GM19035 (cell line): ENCODE data around the gene ATP2B2.

Source experiments
- ATAC-seq: cut with Tn5 transposase; IDR thresholded peaks from one replicate; pipeline ENCODE4 v1.9.1; 2021; ENCODE audit not compliant: unreplicated experiment

The ATP2B2 gene

DNA sequence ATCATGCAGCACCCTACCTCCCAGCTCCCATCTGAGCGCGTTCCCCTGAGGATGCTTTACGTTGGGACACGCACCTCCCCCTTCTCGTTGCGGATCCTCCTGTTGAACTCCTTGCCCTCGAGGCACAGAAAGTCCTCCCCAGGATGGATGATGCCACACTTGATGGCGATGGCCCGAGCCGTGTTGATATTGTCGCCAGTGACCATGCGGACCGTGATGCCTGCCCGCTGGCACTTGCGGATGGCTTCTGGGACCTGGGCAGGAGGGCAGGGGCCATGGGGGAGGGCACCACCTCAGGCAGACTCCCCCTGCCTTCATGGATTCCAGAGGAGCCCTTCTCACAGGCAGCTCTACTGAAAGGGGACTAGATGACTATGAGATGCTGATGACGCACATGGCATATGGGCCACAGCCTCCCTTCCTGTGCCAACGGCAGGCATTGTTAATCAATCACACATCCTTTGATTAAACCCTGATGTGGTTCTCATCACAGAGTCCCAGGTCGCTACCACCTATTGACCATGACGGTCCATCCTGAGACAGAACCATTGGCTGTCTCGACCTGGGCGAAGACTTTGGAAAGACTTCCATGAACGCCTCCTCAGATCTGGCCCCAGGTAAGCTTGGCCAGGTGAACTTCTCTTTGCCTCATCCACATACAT, 154.9 kb downstream of the ATP2B2 start:
- ATAC-seq: no peak

DNA sequence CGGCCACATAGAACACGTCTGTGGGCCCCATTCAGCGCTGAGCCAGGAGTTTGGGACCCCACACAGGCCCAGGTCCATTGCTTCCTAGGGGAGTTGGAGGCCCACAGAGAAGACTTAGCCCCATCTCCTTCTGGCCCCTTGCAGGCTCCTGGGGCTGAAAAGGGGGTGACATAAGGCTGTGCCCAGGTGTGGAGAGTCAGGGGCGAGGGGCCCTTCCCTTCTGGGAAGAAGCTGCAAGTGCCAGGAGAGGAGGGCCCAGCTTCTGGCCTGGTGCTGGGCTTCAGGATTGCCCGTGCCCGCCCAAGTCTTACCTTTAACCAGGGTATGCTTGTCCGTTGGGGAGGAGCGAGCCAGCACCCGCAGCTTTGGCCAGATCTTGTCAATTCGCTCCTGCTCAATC, 155.6 kb downstream of the ATP2B2 start:
- no peak for ATAC-seq

DNA sequence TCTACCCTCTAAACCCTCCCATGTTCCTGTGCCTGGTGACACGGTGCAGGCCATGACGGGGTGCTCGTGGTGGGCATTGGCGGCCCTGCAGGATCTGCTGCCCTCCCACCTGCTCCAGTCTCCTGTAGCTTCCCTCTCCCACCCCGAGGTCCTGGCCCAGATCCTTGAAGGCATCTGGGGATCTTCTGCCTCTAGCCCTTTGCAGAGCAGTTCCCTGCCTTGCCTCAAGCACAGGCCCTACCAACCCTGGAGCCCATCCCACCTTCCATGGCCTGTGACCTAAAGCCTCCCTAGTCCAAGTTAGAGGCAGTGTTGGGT, 157.0 kb downstream of the ATP2B2 start:
- no peak for ATAC-seq

DNA sequence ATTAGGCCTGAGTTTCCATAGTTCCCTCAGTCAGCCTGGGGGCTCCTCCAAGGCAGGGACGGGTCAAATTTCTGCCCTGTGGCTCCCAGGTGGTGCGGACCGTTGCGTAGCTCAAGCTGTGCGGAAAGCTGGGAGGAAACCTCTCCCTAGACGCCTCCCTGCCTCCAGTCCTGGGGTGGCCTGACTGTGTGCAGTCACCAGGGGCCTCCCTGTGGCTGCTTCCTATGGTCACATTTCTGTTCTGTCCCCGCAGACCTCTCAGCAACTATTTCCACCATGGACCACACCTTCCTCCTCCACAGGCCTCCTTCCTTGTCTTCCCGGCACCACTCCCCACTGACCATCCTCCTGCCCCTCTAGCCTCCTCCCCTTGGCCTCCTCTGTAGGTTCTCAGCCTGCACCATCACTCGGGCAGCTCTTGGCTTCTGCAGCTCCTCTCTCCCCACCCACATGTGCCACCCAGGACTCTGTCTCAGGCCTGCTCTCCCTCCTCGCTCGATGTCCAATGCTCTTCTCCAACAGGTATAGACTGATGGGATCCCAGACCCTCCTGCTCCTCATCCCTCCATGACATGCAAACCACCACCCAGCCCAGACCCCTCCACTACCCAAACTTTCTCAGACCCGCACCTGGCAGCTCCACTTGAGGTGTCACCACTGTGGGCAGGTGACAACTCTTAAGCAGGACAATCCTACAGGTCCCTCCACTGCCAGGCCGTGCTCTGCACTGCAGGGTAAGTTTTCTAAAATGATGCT, 157.6 kb downstream of the ATP2B2 start:
- ATAC-seq: no peak

DNA sequence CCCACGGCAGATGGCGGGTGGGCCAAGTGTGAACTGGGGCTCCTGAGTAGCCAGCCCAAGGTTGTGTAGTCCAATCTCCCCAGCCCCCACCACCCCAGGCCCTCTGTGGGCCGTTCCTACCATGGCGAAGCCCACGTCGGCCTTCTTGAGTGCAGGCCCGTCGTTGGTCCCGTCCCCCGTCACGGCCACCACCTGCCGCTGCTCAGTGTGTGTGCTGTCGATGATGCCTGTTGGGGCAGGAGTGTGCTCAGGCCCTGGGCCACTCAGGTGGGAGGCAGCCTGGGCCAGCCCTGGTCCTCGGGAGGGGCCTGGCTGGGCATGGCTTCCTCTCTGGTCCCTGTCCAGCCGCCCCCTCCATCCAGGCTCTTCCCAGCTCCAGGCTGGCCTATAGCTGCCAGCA, 159.5 kb downstream of the ATP2B2 start:
- ATAC-seq: no peak

DNA sequence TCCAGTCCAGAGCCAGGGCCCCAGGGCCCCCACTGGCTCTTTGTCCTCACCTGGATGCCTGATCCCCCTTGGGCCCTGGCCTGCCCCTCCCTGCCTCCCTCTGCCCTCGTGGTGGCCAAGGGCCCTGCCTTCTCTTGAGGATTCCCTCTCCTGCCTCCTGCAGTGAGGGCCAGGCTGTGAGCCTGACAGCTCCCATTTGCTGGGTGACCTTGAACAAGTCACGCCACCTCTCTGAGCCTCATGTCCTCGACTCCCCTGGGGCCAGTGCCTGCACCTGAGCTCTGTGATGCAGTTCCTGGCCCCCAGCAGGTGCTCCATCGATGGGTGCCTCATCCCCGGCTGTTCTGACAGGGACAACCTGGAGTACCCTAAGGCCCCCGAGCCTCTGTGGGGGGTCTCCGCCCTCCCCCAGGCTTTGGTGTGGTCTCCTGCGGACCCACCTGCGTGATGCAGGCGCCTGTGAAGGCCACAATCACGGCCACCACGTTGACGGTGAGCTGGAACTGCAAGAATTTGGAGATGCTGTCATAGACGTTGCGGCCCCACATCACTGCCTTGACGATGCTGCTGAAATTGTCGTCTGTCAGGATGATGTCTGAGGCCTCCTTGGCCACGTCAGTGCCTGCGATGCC, 160.3 kb downstream of the ATP2B2 start:
- ATAC-seq: no peak

DNA sequence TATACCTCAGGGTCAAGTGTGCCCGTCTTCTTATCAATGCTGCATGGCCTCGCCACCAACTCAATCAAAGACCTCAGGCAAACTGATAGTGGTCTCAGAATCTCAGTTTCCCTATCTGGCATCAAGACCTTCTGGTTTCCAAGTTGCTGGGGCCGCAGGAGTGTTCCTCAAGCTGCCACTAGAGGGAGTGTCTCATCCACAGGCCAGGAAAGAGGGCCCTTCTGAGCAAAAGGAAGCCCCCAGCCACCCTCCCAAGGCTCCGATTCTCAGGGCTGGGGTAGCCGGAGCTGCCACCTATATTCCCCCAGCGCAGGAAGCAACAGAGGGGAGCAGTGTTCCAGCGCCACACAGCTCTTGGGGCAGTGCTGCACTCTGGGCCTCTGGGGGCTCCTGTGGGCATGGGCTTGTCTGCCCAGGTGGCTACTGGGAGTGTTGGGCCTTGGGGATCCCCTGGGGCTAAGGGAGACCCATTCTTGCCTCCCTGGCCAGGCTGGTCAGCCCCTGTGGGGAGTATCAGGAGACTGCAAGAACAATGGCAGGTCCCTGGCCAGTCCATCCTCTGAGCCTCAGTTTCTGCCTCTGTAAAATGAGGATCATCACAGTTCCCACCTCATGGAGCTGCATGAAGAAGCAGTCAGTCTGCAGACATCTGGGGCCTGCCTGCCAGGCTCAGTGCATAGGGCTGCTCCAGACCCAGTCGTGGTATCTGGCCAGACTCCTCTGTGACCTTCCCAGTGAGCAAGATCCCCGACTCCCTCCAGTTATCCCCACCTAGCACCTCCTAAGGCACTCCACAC, 161.0 kb downstream of the ATP2B2 start:
- ATAC-seq: no peak

DNA sequence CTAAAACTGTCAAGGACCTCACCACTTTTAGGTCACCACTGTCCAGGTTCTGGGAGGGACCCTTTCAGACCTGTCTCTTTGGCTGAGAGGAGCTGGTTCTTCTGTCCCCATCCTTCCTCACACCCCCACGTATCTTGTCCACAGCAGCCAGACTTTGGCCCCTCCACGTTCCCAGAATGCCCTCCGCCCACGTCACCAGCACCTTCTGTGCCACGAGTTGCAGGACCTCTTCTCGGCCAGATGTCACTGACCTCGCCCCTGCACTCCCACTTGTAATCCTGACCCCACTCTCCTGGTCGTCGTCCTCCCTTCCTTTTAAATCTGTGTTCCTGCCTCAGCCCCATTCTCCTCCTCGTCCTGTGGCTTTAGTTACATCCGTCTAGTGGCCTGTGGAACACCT, 161.9 kb downstream of the ATP2B2 start:
- no peak for ATAC-seq

DNA sequence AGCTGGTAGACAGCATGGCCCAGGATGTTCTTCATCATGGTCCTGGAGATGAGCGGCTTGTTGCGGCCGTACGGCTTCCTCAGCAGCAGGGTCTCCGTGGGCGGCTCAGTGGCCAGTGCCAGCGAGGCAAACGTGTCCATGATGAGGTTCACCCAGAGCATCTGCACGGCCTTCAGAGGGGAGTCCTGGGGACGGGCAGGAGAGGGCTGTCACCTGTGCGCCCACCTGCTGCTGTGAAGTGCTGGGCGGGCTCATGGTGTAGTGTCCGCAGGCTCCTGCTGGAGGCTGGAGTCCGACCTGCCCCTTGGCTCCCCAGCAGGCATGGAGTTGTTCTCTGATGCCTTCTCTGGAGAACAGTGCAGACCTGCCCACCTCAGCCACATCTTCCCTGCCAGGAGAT, 162.6 kb downstream of the ATP2B2 start:
- ATAC-seq: no peak

DNA sequence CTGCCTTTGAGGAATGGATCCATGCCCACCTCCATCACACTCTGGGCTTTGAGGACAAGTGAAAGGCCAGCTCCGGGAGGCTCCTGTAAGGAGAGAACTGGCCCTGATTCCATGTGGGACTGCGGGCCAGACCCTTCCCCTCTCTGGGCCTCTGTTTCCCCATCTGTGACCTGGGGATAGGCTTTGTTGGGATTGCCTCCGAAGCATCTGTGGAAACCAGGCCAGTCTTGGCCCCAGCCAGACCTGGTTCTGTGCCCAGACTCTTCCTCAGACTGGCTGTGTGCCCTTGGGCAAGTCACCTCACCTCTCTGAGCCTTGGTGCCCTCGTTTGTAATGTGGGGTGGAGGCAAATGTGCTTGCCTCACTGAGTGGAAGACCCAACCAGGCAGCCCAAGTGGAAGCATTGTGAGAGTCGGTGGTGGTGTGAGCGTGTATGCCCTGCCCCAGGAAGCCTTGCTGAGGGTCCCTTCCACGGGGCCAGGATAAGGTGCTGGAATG, 163.4 kb downstream of the ATP2B2 start:
- no peak for ATAC-seq

DNA sequence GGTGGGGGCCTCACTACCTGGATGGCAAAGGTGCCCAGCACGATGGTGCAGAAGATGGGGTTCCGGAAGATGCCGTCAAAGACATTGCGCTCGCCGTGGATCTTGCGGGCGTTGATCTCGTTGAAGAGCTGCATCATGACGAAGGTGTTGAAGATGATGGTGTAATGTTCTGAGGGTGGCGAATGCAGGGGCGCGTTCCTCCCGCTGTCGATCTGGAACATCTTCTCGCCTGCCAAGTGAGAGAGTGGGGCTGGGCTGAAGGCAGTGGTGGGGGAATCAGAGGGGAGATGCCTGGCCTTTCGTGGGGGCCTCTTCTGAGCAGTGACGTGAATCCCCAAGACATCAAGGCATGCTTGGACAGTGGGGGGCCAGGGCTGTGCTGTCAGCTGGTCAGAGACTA, 164.9 kb downstream of the ATP2B2 start:
- ATAC-seq: no peak

DNA sequence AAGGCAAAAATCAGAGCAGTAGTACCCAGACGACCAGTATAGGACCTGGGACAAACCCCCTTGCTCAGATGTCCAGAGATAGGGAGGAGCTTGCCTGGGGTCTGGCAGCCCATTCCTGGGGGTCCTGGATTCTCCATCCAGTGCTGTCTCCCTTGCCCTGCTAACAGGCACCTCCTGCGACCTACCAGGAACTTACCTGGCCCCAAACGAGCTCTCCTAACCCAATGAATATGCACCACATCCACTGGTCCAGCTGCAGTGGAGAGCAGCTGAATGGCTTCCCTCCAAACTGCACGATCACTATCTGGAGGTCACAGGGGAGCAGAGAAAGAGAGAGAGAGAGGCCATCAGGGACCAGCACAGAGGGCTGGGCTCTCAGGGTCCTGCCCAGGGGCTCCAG, 165.3 kb downstream of the ATP2B2 start:
- no peak for ATAC-seq

DNA sequence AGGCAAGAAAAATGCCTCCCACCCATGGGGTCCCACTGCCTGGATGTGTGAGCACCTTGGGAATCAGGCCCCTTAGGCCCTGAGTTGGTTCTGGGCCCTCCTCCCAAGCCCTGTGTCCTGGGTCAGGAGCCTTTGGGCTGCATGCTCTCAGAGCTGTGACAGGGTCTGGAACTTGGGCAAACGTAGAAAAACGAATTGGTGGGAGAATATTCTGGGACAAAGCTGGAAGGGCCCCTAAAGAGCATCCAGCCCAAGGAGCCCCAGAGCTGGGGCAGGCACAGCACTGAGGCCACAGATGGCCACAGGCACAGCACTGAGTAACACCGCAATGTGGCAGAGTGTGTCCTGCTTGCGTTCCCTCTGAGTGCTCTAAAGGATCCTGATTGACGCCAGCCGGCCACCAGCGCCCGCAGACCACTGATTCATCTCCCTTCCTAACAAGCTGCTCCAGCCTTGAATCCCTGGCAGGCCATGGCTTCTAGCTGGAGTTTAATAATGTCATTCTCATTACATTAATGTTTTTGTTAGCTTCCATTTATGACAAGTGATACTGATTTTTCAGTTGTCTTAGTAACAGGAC, 165.9 kb downstream of the ATP2B2 start:
- no peak for ATAC-seq

DNA sequence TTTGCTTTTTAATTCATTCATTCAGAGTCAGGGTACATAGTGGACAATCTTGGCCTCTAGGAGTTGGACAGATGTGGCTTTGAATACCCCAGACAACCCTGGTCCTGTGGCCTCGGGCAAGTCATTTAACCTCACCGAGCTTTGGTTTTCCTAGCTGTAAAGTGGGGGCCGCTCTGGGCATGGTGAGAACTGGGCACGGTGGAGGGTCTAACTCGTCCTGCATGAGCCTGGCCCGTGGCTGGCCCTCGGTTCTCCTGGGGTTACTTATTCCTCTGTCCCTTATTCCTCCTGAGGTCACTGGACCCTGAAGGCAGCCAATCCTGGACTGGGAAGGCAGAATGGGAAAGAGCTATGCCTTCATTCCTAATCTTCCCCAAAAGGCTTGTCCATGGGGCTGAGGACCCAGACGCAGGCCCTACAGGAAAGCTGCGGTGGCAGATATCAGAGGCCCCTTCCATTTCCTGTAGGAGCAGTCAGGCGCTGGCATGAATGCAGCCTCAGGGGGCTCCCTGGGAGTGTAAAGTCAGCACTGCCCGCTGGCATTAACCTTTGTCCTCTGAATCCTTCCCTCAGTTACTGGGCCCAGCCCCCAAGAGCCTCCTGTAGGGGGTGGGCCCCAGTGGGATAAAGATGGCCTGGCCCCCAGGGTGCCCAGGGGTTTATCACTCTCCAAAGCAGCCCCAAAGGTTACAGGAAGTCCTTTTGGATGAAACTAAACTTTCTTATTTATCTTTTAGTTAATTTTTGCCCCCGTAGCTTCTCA, 166.6 kb downstream of the ATP2B2 start:
- no peak for ATAC-seq

DNA sequence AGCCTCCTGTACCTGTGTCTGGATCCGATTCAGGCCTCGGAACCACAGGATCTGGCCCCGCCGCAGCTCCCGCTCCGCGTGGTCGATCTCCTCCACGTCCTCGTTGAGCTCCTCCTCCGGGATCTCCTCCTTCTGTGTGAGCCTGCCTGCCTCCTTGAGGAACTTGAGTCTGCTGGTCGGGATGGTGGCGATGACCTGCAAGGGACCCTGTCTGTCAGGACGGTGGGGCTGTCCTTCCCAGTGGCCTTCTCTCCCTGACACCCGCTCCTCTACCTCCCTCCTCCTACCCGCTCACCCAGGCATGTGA, 167.3 kb downstream of the ATP2B2 start:
- ATAC-seq: no peak

DNA sequence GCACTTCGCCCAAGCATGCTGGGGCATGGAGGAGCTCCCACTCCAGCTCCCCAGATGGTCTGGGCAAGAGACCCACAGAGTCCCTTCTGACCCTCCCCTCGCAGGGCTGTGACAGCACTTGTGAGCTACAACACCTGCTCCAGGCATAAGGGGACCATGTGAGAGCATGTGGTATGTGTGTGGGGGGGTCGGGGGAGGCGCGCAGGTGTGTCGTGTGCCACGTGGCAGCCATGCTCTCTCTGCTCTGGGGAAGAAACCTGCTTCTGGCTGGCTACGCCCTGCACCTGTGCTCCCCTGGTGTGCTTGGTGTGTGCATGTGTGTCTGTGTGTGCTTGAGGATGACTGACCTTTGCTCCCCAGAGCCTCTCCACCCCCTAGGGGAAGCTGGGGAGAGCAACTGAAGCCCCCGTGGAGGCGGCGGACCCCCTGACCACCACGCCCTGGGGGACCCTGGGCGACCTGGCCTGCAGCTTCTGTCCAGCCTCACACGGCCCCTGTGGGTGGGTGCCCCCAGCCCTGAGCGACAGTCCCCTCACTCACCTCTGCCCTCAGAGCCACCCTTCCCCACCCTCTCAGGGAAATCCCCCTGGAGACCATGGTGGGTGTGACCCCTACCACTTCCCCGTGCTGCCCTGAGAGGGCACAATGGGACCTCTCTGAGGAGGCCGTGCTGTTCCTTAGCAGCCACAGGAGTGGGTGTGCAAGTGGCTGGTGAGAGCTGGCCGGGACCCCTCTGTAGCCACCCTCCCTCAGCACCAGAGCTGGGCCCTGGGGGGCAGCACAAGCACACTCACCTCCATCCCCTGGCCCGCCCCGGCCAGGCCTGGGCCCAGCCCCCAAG, 167.8 kb downstream of the ATP2B2 start:
- no peak for ATAC-seq

DNA sequence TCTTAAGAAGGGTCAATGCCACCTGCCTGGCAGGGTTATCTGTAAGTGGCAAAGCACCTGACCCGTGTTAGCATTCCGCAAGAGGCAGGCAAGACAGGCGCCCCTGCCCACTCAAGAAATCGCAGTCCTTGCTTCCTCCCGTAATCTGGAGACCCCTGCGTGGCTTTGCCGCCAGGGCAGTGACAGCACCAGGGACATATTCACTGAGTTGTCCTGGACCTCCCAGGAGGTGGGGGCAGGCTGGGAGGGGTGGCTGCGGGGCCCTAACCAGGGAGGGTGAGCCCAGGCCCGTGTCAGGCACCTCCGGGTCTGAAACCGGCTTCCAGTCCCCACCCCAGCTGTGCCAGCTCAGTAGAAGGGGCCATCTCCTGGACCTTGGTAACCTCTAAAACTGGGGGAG, 168.6 kb downstream of the ATP2B2 start:
- ATAC-seq: no peak

DNA sequence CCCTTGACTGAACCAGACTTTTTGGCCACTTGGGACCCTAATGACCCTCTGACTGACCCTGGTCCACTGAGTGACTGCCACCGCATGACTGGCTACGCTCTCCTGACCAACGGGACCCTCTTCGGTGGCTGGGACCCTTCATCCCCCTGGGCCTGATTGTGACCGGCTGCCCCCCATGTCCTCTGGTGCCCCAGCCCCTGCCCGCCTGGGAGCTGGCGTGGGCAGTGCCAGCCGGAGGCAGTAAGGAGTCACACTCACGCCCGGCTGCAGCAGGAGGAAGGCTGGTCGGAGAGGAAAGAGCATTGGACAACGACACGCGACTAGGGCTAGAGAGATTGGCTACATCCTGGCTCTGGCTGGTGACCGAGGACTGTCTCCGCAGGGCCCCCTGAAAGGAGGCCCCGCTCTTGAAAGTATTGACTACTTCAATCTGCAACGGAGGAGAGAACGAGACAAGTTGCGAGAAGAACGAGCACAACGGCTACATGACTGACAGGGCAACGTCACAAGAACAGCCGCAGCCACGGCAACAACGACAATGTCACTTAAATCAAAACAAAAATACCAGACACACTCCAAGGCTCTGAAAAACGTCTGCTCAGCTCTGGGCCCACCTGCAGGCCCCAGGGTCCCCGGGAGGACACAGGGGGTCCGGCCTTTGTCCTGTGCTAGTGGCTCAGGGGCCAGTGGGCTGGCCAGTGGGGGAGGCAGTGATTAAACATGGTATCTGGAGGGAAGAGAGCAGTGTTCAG, 169.3 kb downstream of the ATP2B2 start:
- no peak for ATAC-seq

DNA sequence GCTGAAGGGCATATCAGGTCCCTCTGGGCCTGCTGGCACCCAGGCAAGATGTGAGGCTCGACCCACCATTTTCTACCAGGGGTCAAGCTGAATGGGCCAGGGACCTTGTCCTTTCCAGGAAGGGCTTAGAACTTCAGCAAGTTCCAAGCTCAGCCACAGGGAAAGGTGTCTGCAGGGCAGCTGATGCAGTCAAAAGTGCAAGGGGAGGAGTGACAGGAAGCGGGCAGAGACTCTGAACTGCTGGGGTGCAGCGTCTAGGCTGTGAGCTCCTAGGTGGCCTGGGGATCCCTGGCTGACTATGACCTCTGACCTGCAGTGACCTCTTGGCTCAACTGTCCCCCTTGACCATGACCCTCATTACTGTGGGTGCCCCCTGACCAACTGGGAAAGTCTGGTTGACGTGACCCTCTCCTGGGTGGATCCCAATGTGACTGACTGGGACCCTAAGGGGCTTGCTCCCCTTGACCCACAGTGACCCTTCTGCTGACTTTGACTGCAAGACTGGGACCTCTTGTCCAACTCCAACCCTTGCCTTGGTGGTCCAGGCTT, 170.1 kb downstream of the ATP2B2 start:
- no peak for ATAC-seq
